GM18526 (cell line): ENCODE results near the gene FRMD4A.

ENCODE experiments used
- POLR2A ChIP-seq: IDR thresholded peaks from 3 replicates; pipeline ENCODE4 v1.6.1; 2011; ENCODE audit not compliant: insufficient read length; ENCODE audit errors: extremely low read depth

The FRMD4A gene

GRCh38 chr10:13845897-13846296 is 484.8 kb downstream of the FRMD4A start:
- TF ChIP-seq POLR2A: no peak

DNA sequence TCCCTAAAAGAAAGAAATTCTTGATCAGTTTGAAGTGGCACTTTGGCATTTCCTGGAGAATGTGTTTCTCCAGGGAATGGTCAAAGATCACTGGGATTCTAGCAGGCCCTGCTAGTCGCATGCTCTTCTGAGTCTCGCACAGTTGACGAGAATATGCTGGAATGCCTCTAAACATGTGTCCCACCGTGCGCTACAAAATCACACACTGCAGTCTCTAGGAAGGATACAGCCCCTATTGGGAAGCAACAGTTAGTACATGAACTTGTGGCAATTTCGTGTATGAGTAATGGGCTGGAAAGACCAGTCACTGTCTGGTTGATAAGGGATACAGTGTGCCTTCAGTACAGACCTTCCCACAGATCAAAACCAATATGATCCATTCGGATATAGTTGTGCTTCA is 486.1 kb downstream of the FRMD4A start:
- TF ChIP-seq POLR2A: no peak

DNA sequence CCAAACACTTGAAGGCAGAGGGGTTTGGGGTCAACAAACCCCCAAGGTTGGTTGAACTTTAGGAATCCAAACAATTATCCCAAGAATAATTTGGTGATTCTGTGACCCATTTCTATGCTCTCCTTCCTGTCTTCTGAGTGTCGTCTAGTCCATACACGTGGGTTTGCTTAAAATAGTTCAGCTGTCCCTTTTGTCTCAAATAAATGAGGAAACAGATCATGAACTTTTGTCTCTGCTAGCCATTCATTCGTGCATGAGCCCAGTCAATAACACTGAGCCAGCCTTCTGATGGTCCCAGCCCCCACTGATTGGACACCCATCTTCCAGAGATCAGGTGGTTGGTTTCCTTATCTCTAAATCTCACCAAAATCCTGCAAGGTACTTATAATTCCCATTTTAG is 488.6 kb downstream of the FRMD4A start:
- TF ChIP-seq POLR2A: no peak

GRCh38 chr10:13840036-13840435 is 490.7 kb downstream of the FRMD4A start:
- TF ChIP-seq POLR2A: no peak

- no peak for TF ChIP-seq POLR2A
Measured at GRCh38 chr10:13839430-13839990, 491.2 kb downstream of the FRMD4A start.

- no peak for TF ChIP-seq POLR2A
Measured at GRCh38 chr10:13839030-13839429, 491.7 kb downstream of the FRMD4A start.

GRCh38 chr10:13837966-13838365 is 492.8 kb downstream of the FRMD4A start:
- no peak for TF ChIP-seq POLR2A

DNA sequence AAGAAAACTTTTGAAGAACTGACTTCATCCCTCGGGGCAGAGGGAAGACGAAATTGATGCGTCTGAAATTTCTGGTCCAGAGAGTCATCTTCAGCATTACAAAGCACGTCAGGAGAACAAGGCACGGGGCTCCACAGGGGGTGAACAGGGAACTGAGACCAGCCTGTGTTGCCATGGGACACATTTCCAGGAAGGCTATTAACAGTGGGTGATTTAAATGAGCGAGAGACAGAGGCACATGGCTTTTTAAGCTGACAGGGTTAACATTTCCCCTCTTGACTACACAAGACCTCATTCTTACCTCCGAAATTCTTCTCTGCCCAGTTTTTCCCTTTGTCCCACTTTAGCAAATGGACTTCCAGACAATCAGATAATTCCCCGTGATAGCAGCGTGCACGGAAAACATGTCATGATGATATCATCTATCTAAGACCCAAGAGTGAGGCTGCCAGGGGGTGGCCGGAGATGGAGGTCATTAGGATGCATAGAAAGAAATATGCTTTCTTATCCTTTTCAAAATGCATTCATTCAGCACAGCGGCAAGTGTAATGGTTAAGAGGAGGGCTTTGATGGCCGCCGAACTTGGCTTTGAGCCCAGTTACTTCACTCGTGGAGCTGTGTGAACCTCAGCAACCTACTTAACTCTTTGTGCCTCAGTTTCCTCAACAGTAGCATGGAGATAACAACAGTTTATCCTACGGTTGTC is 496.0 kb downstream of the FRMD4A start:
- TF ChIP-seq POLR2A: no peak

GRCh38 chr10:13831711-13832141 is 499.0 kb downstream of the FRMD4A start:
- no peak for TF ChIP-seq POLR2A

DNA sequence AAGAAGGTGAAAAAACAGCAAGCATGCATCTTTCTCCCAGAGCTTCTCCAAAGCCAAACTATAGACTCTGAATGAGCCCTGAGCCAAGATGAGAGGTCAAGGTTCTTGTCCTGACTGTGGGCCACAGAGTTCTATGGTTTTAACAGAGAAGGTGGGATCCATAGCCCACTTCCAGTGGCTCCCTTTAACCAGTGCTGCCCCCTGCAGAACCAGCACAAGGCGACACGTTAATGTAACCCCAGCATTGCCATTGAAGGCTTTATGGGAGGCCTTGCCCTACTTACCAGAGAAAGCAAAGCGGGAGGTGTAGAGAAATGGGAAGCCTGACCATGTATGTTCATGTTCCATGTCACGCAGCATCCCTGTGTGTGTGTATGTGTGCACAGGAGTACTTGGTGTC is 500.3 kb downstream of the FRMD4A start:
- no peak for TF ChIP-seq POLR2A

GRCh38 chr10:13829790-13830189 is 500.9 kb downstream of the FRMD4A start:
- no peak for TF ChIP-seq POLR2A

GRCh38 chr10:13827076-13827797 is 503.5 kb downstream of the FRMD4A start:
- TF ChIP-seq POLR2A: no peak

GRCh38 chr10:13823709-13824405 is 506.9 kb downstream of the FRMD4A start:
- TF ChIP-seq POLR2A: no peak

DNA sequence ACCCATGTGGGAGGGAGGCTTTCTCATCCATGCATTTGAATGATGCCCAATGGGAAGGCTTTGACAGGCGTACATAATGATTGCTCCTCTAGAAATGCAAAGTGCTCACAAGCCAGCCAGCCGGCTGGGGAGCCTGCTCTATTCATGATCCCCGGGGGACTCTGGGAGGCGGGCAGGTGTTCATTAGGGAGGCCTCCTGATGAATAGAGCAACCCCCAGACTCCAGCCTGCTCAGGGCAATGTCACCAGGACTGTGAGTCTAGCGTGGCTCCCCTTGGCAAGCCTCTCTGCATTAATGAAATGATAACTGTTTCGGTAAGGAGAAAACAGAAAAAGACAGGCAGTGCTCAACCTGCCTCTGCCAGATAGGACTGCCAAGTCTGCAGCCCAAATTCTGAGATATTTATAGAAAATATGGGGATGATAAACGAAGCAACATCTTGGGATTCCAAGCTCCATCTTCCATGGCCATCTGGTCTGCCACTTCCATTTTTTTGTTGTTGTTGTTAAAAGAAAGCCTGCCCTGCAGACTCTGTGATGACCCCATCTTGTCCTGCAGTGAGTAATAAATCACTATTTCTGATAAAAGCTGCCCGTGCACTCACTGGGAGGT is 507.5 kb downstream of the FRMD4A start:
- no peak for TF ChIP-seq POLR2A

- TF ChIP-seq POLR2A: no peak
Measured at GRCh38 chr10:13822490-13822889, 508.2 kb downstream of the FRMD4A start.
